MCF 10A (cell line): ENCODE measurements around the gene PPM1N. TPM values are rescaled to one million over a fixed set of nuclear protein-coding genes. Genes with fewer than 3 reads are reported as not detected.

Experiments
- BruUV-seq: library from RNA; stranded (reverse); fragments of 400-500 nt; replicated peaks from 2 replicates; lab custom pipeline; 2021; lab: Mats Ljungman, UMichigan
- CTCF ChIA-PET: fragments of 300-600 bp; sonication (Branson Sonifier 250); formaldehyde crosslinking; extraction: SDS; loops from one replicate; lab custom pipeline; 2021; ENCODE audit warnings: antibody characterized with exemption, inconsistent platforms; lab: Yijun Ruan, JAX
- POLR2A ChIA-PET: fragments of 300-600, 350-650 bp; sonication (Branson Sonifier 250); formaldehyde crosslinking; extraction: SDS; loops from one replicate; lab custom pipeline; 2020; ENCODE audit warnings: antibody characterized with exemption, inconsistent platforms; lab: Yijun Ruan, JAX
- DNase-seq: peaks from one replicate; pipeline ENCODE4 v3.0.0-alpha.2; 2018; ENCODE audit not compliant: unreplicated experiment
- H3K27ac Mint-ChIP-seq: one replicate; pipeline ENCODE4 v1.8.0; 2022; ENCODE audit warnings: mild to moderate bottlenecking, low read depth, mixed read lengths; ENCODE audit not compliant: unreplicated experiment
- H3K27me3 Mint-ChIP-seq: one replicate; pipeline ENCODE4 v1.8.0; 2022; ENCODE audit warnings: mixed read lengths; ENCODE audit not compliant: insufficient read depth, unreplicated experiment
- H3K36me3 Mint-ChIP-seq: one replicate; pipeline ENCODE4 v1.8.0; 2022; ENCODE audit warnings: mild to moderate bottlenecking, moderate library complexity, mixed read lengths; ENCODE audit not compliant: insufficient read depth, unreplicated experiment
- H3K4me1 Mint-ChIP-seq: one replicate; pipeline ENCODE4 v1.8.0; 2022; ENCODE audit warnings: mixed read lengths; ENCODE audit not compliant: insufficient read depth, unreplicated experiment
- H3K4me3 Mint-ChIP-seq: one replicate; pipeline ENCODE4 v1.8.0; 2022; ENCODE audit warnings: mild to moderate bottlenecking, moderate library complexity, mixed read lengths; ENCODE audit not compliant: unreplicated experiment
- H3K9me3 Mint-ChIP-seq: one replicate; pipeline ENCODE4 v1.8.0; 2022; ENCODE audit warnings: mixed read lengths; ENCODE audit not compliant: unreplicated experiment
- CTCF ChIP-seq: fragments of 200-600 bp; IDR thresholded peaks from one replicate; pipeline ENCODE4 v1.8.0; 2022; ENCODE audit warnings: antibody characterized with exemption, mild to moderate bottlenecking; ENCODE audit not compliant: unreplicated experiment
- intact Hi-C: fragments of 100-400 bp; cut with micrococcal nuclease; formaldehyde crosslinking; loops from 2 replicates; pipeline ENCODE4 v1.14.1; 2022
- total RNA-seq: library from RNA; stranded (reverse); gene quantifications from 2 replicates; pipeline ENCODE4 v1.2.3, GENCODE V29; 2022

PPM1N gene
- total RNA-seq, 1 experiment from 2014 or later: 0.33 TPM

- Mint-ChIP-seq H3K36me3 (peaks cover 18% of the 10 kb centered on the region), H3K27ac (peak overlapping the region; percentile 100), H3K27me3 (no peaks in the 10 kb centered on the region), H3K4me3 (peak overlapping the region; percentile 86), H3K9me3 (no peaks in the 10 kb centered on the region), H3K4me1 (peaks cover 59% of the 10 kb centered on the region)
- ChIA-PET CTCF (interaction anchor here (0.5 to 1.6 kb wide), 3 partner anchors 11 to 48 kb away, joined by 3 to 5 read pairs (median 4); partner anchors contain the start of gene FOSB), POLR2A (interaction anchor here (0.9 to 6.5 kb wide), 3 partner anchors 12 to 27 kb away, joined by 3 to 120 read pairs (median 9); partner anchors contain the start of gene FOSB)
- TF ChIP-seq CTCF: no peak
- DNase-seq: no peak
- BruUV-seq: TSS peak; percentile 91
- intact Hi-C loops: loop anchor here (2.0 kb wide), 1 partner anchor 18 kb away; no protein-coding TSS in a partner anchor
Measured at GRCh38 chr19:45451131-45451849, 47.0 kb upstream of the PPM1N start.

- TF ChIP-seq CTCF: no peak
- no peak for DNase-seq
- no peaks in the 10 kb centered on the region for H3K27me3 Mint-ChIP-seq
- H3K4me3 Mint-ChIP-seq: peak overlapping the region; percentile 86
- ChIA-PET CTCF (interaction anchor here (0.7 to 1.6 kb wide), 2 partner anchors 11 to 16 kb away, joined by 5 read pairs; partner anchors contain the start of gene FOSB), POLR2A (interaction anchor here (0.9 to 6.5 kb wide), 4 partner anchors 13 to 27 kb away, joined by 3 to 120 read pairs (median 8); partner anchors contain the start of gene FOSB)
- H3K4me1 Mint-ChIP-seq: peaks cover 62% of the 10 kb centered on the region
- intact Hi-C loops: loop anchor here (2.0 kb wide), 1 partner anchor 17 kb away; no protein-coding TSS in a partner anchor
- no TSS peak for BruUV-seq
- H3K27ac Mint-ChIP-seq: peak overlapping the region; percentile 100
- H3K9me3 Mint-ChIP-seq: no peaks in the 10 kb centered on the region
- peaks cover 18% of the 10 kb centered on the region for H3K36me3 Mint-ChIP-seq
Measured at GRCh38 chr19:45451850-45452387, 46.3 kb upstream of the PPM1N start.

- Mint-ChIP-seq H3K36me3 (peaks cover 7% of the 10 kb centered on the region), H3K27me3 (no peaks in the 10 kb centered on the region), H3K9me3 (no peaks in the 10 kb centered on the region), H3K27ac (peak overlapping the region; percentile 99), H3K4me3 (peak overlapping the region; percentile 59), H3K4me1 (peaks cover 35% of the 10 kb centered on the region)
- ChIA-PET POLR2A (interaction anchor here (0.5 to 6.5 kb wide), 16 partner anchors 9 to 678 kb away, joined by 3 to 120 read pairs (median 4); partner anchors contain the start of genes ERCC1, FBXO46, FOSB and TRAPPC6A), CTCF (interaction anchor here (1.3 to 3.2 kb wide), 2 partner anchors 11 to 17 kb away, joined by 3 to 14 read pairs; partner anchors contain the start of gene FOSB)
- peak; percentile 98 for DNase-seq
- intact Hi-C loops: no loop called here
- BruUV-seq: no TSS peak
- TF ChIP-seq CTCF: no peak
Measured at GRCh38 chr19:45455707-45456499, 42.3 kb upstream of the PPM1N start.
